NCI-H2196 treated with DMSO at 0.1 percent for 48 hours (cell line): ENCODE results near the gene PAX8.

ENCODE experiments used
- DNase-seq: peaks from one replicate; lab custom pipeline; 2025; ENCODE audit not compliant: unreplicated experiment; lab: John Stamatoyannopoulos, UW

The PAX8 gene

GRCh38 chr2:113172721-113173541 is 105.8 kb downstream of the PAX8 start:
- DNase-seq = no peak

- DNase-seq = no peak
Observed at GRCh38 chr2:113171334-113172075, 107.2 kb downstream of the PAX8 start.

GRCh38 chr2:113169586-113169985 is 109.1 kb downstream of the PAX8 start:
- no peak for DNase-seq

GRCh38 chr2:113169002-113169530 is 109.7 kb downstream of the PAX8 start:
- DNase-seq = no peak

- no peak for DNase-seq
Observed at GRCh38 chr2:113167962-113168340, 110.8 kb downstream of the PAX8 start.

GRCh38 chr2:113167115-113167932 is 111.4 kb downstream of the PAX8 start:
- peak; percentile 77 for DNase-seq

GRCh38 chr2:113166187-113166645 is 112.5 kb downstream of the PAX8 start:
- no peak for DNase-seq
